DMS153 treated with DMSO at 0.1 percent for 48 hours (cell line): ENCODE results near the gene PRKCG.
"Not testable (repeated sequence)": the region's sequence is repeated elsewhere in the genome, so short reads cannot be mapped to it uniquely, and the experiment has no call there.

Experiments
- DNase-seq: peaks from one replicate; lab custom pipeline; 2025; ENCODE audit not compliant: unreplicated experiment; lab: John Stamatoyannopoulos, UW

Gene PRKCG

GRCh38 chr19:53942001-53942786, 60.2 kb downstream of the PRKCG start:
- DNase-seq = no peak

GRCh38 chr19:53944416-53944815, 62.4 kb downstream of the PRKCG start:
- no peak for DNase-seq

GRCh38 chr19:53944933-53945332, 62.9 kb downstream of the PRKCG start:
- no peak for DNase-seq

- no peak for DNase-seq
These were observed 63.4 kb downstream of the PRKCG start for GRCh38 chr19:53945441-53945840.

- DNase-seq = no peak
These were observed 64.0 kb downstream of the PRKCG start for GRCh38 chr19:53945998-53946397.

GRCh38 chr19:53947624-53948023, 65.6 kb downstream of the PRKCG start:
- no peak for DNase-seq

GRCh38 chr19:53948611-53949010, 66.6 kb downstream of the PRKCG start:
- not testable (repeated sequence) for DNase-seq

GRCh38 chr19:53951436-53951835, 69.4 kb downstream of the PRKCG start:
- DNase-seq = no peak

GRCh38 chr19:53951947-53952346, 70.0 kb downstream of the PRKCG start:
- DNase-seq = no peak

GRCh38 chr19:53953383-53953782, 71.4 kb downstream of the PRKCG start:
- DNase-seq = no peak
